Hepatic stellate cell (primary cell): ENCODE data around the gene PIK3R2.
"Not testable (repeated sequence)": the region's sequence is repeated elsewhere in the genome, so short reads cannot be mapped to it uniquely, and the experiment has no call there.

Experiments
- DNase-seq: peaks from one replicate; pipeline ENCODE4 v3.0.0; 2011; ENCODE audit warnings: low spot score

Gene PIK3R2

DNA sequence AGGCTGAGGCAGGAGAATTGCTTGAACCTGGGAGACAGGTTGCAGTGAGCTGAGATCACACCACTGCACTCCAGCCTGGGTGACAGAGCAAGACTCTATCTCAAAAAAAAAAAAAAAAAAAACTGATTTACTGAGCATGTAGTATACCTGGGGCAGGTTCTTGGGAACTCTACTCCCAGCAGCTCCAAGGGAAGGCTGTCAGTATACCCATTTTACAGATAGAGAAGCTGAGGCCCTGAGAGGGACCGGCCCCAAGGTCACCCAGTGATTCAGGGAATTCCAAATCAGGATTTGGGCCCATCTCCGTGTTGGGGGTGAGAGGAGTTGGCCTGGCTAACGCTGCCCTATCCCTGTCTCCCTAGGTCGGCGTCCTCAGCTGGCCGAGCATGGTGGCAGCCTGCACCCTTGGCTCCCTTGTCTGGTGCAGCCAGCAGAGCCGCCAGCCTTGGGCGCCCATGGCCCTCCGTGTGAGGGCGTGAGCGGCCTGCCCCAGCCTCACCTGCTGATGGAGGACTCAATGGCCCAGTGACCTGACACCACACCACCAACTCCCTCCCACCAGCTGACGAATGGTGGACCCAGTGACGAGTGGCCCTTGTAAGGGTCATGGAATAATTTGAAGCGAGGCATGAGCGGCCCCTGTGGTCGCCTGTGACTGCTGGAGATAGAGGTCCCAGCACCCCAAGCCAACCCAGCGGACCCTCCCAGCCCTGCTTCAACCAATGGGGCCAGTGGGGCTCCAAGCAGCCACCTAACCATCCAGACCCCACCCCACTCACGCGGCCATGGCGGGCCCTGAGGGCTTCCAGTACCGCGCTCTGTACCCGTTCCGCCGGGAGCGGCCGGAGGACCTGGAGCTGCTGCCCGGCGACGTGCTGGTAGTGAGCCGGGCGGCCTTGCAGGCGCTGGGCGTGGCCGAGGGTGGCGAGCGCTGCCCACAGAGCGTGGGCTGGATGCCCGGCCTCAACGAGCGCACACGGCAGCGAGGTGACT is 2.4 kb downstream of the PIK3R2 start:
- no peak for DNase-seq

GRCh38 chr19:18156268-18156667 is 3.3 kb downstream of the PIK3R2 start:
- DNase-seq, result no peak

- DNase-seq, result peak; percentile 92
These were observed 4.0 kb downstream of the PIK3R2 start for GRCh38 chr19:18156841-18157464.

DNA sequence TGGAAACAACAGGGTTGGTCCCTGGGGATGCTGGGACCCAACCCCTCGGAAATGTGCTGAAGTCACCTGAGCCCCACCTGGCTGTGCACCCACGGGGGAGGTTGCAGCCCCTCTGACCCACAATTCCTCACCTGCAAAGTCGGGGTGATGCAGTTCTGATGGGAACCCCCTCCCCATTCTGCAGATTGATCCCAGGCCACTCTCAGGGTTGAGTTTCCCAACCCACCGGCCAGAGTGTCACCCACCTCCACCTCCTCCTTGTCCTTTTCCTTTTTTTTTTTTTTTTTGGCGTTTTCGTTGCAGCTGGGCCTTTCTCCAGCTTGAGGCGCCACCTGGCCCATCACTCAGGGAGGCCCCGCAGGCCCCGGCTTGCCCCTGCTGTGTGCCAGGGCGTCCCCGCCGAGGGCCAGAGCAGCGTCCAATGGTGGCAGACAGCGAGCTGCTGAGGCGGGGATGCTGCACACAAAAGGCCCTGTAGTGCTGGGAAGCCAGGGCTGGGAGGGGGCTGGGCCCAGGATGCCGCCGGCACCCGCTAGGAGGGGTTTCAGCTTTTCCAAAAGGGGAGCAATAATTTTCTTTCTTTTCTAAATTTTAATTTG is 4.6 kb downstream of the PIK3R2 start:
- no peak for DNase-seq

- no peak for DNase-seq
These were observed 5.5 kb downstream of the PIK3R2 start for GRCh38 chr19:18158467-18158866.

DNA sequence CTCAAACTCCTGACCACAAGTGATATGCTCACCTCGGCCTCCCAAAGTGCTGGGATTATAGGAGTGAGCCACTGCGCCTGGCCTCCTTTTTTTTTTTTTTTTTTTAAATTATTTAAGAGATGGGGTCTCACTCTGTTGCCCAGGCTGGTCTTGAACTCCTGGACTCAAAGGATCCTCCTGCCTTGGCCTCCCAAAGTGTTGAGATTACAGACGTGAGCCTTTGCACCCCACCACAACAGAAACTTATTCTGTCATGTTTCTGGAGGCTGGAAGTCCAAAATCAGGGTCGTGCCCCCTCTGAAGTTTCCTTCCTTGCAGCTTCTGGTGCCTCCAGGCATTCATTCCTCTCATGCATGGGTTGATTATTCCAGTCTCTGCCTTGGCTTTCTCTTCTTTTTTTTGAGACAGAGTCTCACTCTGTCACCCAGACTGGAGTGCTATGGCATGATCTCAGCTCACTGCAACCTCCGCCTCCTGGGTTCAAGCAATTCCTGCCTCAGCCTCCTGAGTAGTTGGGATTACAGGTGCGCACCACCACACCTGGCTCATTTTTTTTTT is 6.2 kb downstream of the PIK3R2 start:
- not testable (repeated sequence) for DNase-seq

DNA sequence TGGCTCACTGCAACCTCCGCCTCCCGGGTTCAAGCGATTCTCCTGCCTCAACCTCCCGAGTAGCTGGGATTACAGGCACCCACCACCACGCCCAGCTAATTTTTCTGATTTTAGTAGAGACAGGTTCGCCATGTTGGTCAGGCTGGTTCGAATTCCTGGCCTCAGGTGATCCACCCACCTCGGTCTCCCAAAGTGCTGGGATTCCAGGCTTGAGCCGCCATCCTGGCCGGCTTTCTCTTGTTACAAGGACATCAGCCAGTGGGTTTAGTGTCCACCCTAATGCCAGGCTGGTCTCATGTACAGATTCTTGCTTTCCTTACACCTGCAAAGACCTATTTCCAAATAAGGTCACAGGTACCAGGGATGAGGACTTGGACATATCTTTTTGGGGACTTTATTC is 6.8 kb downstream of the PIK3R2 start:
- DNase-seq, result no peak

GRCh38 chr19:18160493-18160970 is 7.6 kb downstream of the PIK3R2 start:
- no peak for DNase-seq

GRCh38 chr19:18160971-18161635 is 8.1 kb downstream of the PIK3R2 start:
- DNase-seq, result peak; percentile 90

DNA sequence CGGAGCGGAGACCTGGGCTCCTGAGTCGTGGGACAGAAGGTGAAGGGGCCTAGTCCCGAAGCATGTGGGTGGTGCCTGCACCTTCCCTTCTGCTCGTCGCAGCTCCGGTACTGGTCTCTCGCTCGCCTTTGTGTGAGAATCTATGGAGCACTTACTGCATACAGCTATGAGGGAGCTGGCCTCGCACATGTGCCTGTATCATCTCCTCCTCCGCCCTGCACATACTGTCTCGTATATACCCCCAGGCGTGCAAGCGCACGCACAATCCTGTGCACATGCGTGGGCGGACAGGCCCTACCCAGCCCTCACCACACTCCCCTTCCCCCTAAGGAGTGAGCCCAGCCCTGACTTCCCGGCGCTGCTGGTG is 8.7 kb downstream of the PIK3R2 start:
- DNase-seq, result no peak

DNA sequence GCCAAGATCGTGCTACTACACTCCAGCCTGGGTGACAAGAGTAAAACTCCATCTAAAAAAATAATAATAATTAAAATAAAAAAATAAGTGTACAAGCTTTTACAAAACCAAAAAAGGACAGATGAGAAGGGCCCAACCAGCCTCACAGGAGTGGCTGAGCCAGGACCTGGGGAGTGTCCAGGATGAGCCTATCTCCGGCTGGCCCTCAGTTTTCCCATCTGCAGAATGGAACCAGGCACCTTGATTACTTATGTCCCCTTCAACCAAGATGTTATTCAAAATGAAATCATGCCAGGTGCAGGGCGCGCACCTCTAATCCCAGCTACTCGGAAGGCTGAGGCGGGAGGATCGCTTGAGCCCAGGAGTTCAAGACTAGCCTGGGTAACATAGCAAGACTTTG is 11.1 kb downstream of the PIK3R2 start:
- no peak for DNase-seq

GRCh38 chr19:18165794-18166544 is 13.0 kb downstream of the PIK3R2 start:
- no peak for DNase-seq

- no peak for DNase-seq
These were observed 14.0 kb downstream of the PIK3R2 start for GRCh38 chr19:18167011-18167410.

DNA sequence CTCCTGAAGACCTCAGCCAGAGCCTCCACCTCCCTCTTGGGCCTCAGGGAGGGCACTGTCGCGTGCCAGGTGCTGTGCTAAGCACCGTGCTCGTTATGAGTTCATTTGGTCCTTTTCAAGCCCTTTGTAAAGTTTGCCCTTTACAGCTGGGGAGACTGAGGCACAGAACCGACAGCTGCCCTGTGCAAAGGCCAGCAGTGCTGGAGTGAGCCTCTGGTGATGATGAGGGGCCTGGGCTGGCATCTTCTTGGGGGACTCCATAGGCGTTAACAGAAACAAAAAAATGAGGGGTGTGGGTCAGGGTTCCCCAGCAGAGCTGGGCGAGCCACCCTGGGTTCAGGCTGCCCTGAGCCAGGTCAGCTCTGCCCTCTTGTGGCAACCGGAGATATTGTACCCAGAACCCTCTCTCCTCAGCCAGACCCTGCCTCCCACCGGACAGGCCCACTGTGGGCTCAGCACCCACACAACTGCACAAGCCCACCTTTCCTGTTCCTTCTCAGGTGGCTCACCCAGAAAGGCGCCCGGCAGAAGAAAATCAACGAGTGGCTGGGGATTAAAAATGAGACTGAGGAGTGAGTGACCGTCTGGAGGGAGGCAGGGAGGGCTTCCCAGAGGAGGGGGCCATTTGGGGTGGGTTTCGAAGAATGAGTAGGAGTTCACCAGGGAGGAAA is 15.1 kb downstream of the PIK3R2 start:
- peak; percentile 86 for DNase-seq

GRCh38 chr19:18168673-18169381 is 15.9 kb downstream of the PIK3R2 start:
- DNase-seq, result no peak

DNA sequence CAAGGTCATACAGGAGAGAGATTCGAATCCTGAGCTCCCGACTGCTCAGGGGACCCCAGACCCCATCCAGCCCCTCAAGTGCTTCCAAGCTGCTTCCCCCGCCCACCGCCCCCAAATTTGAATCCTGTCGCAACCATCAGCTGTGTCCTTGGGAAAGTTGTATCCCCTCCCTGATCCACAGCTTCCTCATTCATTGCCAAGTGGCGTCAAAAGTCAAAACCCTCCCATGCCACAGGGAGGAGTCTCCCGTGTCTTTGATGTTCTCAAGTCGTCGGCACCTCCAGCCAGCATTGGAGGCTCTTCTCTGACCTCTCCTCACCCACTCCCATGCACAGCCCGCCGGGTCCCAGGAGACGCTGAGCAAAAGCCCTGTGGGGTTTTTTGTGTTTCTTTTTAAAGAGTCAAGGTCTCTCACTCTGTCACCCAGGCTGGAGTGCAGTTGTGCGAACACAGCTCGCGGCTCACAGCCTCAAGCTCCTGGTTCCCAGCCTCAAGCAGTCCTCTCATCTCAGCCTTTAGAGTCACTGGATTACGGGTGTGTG is 17.8 kb downstream of the PIK3R2 start:
- DNase-seq, result no peak

- no peak for DNase-seq
These were observed 18.8 kb downstream of the PIK3R2 start for GRCh38 chr19:18171605-18172327.

DNA sequence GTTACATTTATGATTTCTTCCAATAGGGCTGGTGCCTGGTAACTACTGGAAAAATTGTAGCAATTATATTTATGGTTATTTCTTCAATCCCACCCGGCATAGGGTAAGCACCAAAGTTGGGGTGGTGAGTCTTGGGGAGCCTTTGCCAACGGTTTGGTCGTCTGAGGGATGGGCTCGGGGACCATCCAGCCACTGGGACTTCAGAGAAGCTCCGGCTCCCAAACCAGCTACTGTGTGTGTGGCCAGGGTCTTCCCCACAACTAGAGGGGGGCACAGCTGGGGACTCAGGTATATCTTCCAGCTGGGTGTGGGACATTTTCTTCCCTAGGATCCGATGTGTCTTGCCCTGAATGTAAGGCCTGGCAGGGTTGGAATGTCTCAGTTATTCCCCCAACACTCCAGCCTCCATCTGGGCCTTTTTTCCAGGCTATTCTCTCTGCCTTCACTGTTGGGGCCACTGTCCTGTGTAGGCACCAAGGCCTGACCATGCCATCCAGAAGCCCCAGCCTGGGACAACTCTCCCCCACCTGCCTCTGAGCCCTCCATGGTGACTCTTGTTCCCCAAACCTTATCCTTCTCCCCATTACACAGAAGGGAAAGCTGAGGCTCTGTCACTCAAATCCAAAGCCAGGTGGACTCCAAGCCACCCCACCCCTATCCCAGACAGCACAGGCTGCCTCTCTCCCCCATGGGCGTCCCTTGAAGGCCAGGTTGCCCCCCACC is 19.5 kb downstream of the PIK3R2 start:
- DNase-seq, result no peak
